ENCODE data around the gene KRTAP3-1. TPM values are rescaled to one million over a fixed set of nuclear protein-coding genes. Genes with fewer than 3 reads are reported as not detected.
"Not testable (repeated sequence)": the region's sequence is repeated elsewhere in the genome, so short reads cannot be mapped to it uniquely, and the experiment has no call there.

KRTAP3-1 gene
- total RNA-seq, 2 donors from 2014 or later = not detected

DNA sequence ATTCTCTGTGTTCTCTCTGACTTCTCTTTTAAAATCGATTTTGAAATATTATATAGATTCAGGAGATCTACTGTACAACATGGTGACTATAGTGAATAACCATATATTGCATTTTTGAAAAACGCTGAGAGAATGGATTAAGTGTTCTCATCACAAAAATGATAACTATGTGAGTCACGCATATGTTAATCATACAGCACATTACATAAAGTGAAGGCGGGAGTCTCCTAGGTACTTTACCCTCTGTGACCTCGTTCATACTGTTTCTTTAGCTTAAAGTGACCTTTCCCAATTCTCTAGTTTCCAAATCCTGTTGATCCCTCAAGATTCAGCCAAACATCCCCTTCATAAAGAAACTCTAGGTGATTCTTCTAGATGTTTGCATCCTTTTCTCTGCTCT, 6.1 kb downstream of the KRTAP3-1 start:
- Histone ChIP-seq H3K9me3 (no peaks in the 10 kb centered on the region), H3K36me3 (no peaks in the 10 kb centered on the region), H3K27me3 (no peaks in the 10 kb centered on the region), H3K4me3 (no peak overlapping the region), H3K4me1 (no peaks in the 10 kb centered on the region), H3K27ac (no peak overlapping the region)
- TF ChIP-seq, protein P1, sequence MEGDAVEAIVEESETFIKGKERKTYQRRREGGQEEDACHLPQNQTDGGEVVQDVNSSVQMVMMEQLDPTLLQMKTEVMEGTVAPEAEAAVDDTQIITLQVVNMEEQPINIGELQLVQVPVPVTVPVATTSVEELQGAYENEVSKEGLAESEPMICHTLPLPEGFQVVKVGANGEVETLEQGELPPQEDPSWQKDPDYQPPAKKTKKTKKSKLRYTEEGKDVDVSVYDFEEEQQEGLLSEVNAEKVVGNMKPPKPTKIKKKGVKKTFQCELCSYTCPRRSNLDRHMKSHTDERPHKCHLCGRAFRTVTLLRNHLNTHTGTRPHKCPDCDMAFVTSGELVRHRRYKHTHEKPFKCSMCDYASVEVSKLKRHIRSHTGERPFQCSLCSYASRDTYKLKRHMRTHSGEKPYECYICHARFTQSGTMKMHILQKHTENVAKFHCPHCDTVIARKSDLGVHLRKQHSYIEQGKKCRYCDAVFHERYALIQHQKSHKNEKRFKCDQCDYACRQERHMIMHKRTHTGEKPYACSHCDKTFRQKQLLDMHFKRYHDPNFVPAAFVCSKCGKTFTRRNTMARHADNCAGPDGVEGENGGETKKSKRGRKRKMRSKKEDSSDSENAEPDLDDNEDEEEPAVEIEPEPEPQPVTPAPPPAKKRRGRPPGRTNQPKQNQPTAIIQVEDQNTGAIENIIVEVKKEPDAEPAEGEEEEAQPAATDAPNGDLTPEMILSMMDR (IDR thresholded peaks at IDR 0.05) = no peak
- no peak for DNase-seq (ENCODE audit: low spot score)

DNA sequence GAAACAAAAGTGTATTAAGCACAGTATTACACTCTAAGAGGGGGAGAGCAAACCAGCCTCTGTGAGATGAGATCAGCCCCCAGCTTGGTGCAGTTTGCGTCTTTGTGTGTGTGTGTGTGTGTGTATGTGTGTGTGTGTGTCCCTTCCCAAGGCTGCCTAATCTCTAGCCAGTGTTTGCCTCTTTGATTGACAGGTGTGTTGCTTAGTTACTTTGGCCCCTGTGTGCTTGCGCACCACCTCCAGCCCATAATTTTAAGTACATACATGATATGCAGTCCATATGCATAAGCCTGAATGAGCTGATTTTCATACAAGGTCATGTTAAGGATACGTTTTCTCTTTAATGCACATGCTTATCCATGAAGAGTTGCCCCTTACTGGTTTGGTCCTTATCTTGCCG, 7.1 kb downstream of the KRTAP3-1 start:
- DNase-seq (ENCODE audit: low spot score) = no peak
- H3K27ac ChIP-seq = no peak overlapping the region
- no peaks in the 10 kb centered on the region for H3K36me3 ChIP-seq
- no peak overlapping the region for H3K4me3 ChIP-seq
- TF ChIP-seq, protein P1 (IDR thresholded peaks at IDR 0.05) = no peak
- no peaks in the 10 kb centered on the region for H3K27me3 ChIP-seq
- H3K9me3 ChIP-seq = no peaks in the 10 kb centered on the region
- no peaks in the 10 kb centered on the region for H3K4me1 ChIP-seq

DNA sequence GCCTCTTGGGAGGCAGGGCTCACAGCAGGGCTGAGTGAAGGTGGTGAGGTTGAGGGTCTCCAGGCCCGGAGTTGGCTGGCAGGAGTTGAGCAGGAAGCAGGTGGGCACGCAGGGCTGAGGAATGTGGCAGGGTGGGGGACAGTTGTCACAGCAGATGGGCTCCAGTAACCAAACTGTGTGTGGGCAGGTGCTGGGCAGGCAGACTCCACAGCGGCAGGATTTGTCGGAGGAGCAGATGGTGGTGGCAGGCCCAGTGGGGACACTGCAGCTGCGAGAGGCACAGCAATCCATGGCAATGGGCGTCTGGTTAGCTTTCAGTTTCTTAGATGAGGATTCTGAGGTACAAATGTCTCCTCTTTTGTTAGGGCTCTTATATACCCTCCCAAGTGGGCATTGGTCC, 9.4 kb downstream of the KRTAP3-1 start, which contains the start of gene KRTAP3-2:
TSS of gene KRTAP3-2 (minus strand) at position 344 of the 400 bp plus-strand sequence. CDS start at position 291, 53 bp downstream.
- DNase-seq (ENCODE audit: low spot score); H3K27ac ChIP-seq; H3K27me3 ChIP-seq: not testable (repeated sequence)

DNA sequence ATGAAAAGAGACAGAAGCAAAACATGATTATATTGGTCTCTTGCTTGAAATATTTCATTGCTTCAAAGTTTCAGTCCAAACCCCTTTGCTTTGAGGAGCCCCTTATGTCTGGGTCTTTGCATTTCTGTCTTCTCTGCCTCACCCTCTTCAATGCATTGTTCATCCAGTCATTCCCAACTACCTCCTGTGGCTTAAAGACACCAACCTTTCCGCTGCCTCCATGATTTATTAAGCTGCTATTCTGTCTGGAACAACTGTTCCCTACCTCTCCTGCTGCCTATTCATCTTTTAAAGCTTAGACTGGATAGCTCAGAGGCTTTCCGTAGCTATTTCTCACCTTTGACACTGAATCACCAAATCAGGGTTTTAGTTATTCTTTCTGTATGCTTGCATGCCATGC, 11.6 kb downstream of the KRTAP3-1 start:
- no peaks in the 10 kb centered on the region for H3K4me1 ChIP-seq
- no peak overlapping the region for H3K4me3 ChIP-seq
- no peak for DNase-seq (ENCODE audit: low spot score)
- H3K9me3 ChIP-seq = no peaks in the 10 kb centered on the region
- TF ChIP-seq, protein P1 (IDR thresholded peaks at IDR 0.05) = no peak
- H3K27ac ChIP-seq = no peak overlapping the region
- no peaks in the 10 kb centered on the region for H3K36me3 ChIP-seq
- H3K27me3 ChIP-seq = no peaks in the 10 kb centered on the region

More for the DNA sequence above, 9.4 kb downstream of the KRTAP3-1 start, which contains the start of gene KRTAP3-2:
- H3K4me3 ChIP-seq, H3K36me3 ChIP-seq, H3K4me1 ChIP-seq, H3K9me3 ChIP-seq: not testable (repeated sequence)

DNA sequence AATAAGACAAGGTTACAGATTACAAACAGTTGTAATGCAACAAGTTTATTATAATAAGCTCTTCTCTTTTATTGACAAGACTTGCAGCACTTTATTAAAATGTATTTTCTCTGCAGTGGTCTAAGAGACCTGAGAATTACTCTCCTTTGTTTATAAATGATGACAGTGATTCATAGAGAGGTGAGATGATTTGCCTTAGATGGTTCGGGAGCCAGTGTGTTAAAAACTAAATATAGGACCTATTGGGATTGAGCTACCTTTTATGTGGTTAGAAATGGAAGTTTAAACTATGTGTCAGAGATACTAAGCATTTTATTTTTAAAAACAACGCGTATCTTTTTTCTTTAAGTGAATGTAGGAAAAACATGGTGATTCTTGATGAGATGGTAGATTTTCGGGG, 12.1 kb downstream of the KRTAP3-1 start:
- Histone ChIP-seq H3K9me3 (no peaks in the 10 kb centered on the region), H3K27me3 (no peaks in the 10 kb centered on the region), H3K36me3 (no peaks in the 10 kb centered on the region), H3K4me1 (no peaks in the 10 kb centered on the region), H3K4me3 (no peak overlapping the region), H3K27ac (no peak overlapping the region)
- DNase-seq (ENCODE audit: low spot score) = no peak
- TF ChIP-seq, protein P1 (IDR thresholded peaks at IDR 0.05) = no peak

DNA sequence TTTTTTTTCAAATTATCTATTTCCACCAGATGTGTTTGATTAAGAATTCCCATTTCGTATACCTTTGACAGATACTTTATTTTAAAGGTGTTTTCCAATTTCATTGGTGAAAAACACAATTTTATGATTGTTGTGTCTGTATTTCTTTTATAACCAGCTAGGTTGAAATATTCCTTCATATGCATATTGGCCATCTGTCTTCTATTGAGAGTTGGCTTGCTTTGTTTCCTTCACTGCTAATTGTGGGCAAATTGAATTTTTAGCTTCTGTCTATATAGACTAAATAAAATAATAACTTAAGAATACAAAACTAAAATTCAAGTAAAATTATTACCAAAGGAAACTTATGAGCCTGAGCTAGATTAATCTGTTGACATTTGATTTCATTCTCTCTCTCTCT, 13.8 kb downstream of the KRTAP3-1 start:
- H3K27me3 ChIP-seq = no peaks in the 10 kb centered on the region

More for the DNA sequence above, 13.8 kb downstream of the KRTAP3-1 start:
- H3K27ac ChIP-seq = no peak overlapping the region
- TF ChIP-seq, protein P1 (IDR thresholded peaks at IDR 0.05) = no peak
- H3K4me1 ChIP-seq = no peaks in the 10 kb centered on the region
- DNase-seq (ENCODE audit: low spot score) = no peak
- no peaks in the 10 kb centered on the region for H3K36me3 ChIP-seq
- H3K9me3 ChIP-seq = no peaks in the 10 kb centered on the region
- H3K4me3 ChIP-seq = no peak overlapping the region
